Measurements from ENCODE around the gene SORCS3. TPM values are rescaled to one million over a fixed set of nuclear protein-coding genes. Genes with fewer than 3 reads are reported as not detected.

Gene SORCS3
- total RNA-seq, 2 experiments from 2014 or later = 1.7 to 2.1 TPM

DNA sequence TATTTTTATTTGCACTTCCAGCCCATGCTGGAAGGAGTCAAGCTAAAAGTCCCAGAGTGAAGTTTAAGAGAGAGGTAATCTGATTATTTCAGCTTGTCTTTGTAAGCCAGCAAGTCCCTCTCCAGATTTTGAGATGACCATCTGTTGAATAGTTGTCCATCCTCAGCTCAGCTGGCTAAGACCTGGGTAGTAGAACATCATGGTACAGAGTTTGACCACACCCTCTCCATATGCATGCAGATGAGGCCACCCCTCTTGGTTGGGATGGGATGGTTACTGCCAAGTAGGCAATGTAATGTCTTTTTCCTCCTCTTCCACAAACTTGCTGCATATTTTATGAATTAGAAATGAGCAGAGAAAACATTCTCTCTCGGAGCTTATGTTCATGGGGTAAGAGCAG lies 639.8 kb downstream of the SORCS3 start:
- no peaks in the 10 kb centered on the region for H3K27me3 ChIP-seq (ENCODE audit: control insufficient read depth in 1 of 2, insufficient read depth in 2 of 2, low read length in 2 of 2)
- no peaks in the 10 kb centered on the region for H3K4me1 ChIP-seq (ENCODE audit: insufficient read depth, low read length)
- TF ChIP-seq, protein P1, sequence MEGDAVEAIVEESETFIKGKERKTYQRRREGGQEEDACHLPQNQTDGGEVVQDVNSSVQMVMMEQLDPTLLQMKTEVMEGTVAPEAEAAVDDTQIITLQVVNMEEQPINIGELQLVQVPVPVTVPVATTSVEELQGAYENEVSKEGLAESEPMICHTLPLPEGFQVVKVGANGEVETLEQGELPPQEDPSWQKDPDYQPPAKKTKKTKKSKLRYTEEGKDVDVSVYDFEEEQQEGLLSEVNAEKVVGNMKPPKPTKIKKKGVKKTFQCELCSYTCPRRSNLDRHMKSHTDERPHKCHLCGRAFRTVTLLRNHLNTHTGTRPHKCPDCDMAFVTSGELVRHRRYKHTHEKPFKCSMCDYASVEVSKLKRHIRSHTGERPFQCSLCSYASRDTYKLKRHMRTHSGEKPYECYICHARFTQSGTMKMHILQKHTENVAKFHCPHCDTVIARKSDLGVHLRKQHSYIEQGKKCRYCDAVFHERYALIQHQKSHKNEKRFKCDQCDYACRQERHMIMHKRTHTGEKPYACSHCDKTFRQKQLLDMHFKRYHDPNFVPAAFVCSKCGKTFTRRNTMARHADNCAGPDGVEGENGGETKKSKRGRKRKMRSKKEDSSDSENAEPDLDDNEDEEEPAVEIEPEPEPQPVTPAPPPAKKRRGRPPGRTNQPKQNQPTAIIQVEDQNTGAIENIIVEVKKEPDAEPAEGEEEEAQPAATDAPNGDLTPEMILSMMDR (IDR thresholded peaks at IDR 0.05) = no peak
- H3K4me3 ChIP-seq (ENCODE audit: low read length) = no peak overlapping the region
- intact Hi-C loops (cut with DNase I, micrococcal nuclease) = no loop called here
- H3K4me3 Mint-ChIP-seq = no peak overlapping the region
- no peaks in the 10 kb centered on the region for H3K36me3 Mint-ChIP-seq (ENCODE audit: low read depth)
- no peak overlapping the region for H3K27ac Mint-ChIP-seq
- no peaks in the 10 kb centered on the region for H3K27me3 Mint-ChIP-seq
- no peaks in the 10 kb centered on the region for H3K36me3 ChIP-seq (ENCODE audit: insufficient read depth, low read length)
- no peak for DNase-seq
- ATAC-seq (ENCODE audit: poor library complexity) = no peak
- no peaks in the 10 kb centered on the region for H3K4me1 Mint-ChIP-seq (ENCODE audit: low read depth)
- no peaks in the 10 kb centered on the region for H3K9me3 Mint-ChIP-seq
- H3K9me3 ChIP-seq (ENCODE audit: control insufficient read depth in 1 of 2, insufficient read depth in 1 of 2, low read length in 2 of 2) = peaks cover 0 to 4% of the 10 kb centered on the region in 2 experiments
- H3K27ac ChIP-seq (ENCODE audit: low read depth in 1 of 2, low read length in 2 of 2) = no peak overlapping the region
- ChIA-PET CTCF (no interaction called here), POLR2A (no interaction called here)

DNA sequence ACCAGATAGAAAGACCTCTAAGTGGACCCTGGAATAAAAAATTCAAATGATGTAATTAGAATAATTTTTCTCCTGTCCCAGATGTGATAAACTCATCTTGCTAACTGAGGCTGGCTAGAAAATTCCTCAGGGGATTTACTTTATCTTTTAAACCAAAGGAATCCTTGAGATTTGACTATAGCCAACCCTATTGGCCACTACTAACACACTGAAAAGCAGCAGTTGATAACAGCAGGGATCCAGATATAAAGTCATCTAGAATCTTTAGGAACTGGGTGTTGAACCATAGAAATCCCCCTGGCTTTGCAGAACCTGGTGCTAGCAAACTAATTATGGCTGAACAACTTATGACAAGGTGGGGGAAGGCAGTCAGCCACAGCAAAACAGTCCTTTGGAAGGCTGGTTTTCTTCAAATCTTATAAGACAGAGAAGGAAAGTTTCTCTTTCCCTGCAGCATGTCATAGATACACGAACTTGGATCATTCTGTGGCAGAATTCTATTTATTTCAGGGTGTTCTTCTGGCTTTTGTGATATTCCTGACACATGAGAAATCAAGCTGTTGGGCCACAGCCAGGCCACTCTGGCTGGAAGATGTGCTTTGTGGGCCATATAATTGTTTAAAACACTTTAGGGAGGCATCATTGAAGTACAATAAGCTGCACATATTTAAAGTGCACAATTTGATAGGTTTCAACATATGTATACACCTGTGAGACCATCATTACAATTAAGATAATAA lies 643.6 kb downstream of the SORCS3 start:
- H3K27ac ChIP-seq (ENCODE audit: low read depth in 1 of 2, low read length in 2 of 2) = no peak overlapping the region
- Mint-ChIP-seq H3K27me3 (peaks cover 4% of the 10 kb centered on the region), H3K9me3 (no peaks in the 10 kb centered on the region), H3K4me3 (no peak overlapping the region), H3K36me3 (ENCODE audit: low read depth) (no peaks in the 10 kb centered on the region), H3K4me1 (ENCODE audit: low read depth) (no peaks in the 10 kb centered on the region), H3K27ac (no peak overlapping the region)
- no peaks in the 10 kb centered on the region for H3K9me3 ChIP-seq (ENCODE audit: control insufficient read depth in 1 of 2, insufficient read depth in 1 of 2, low read length in 2 of 2)
- no peaks in the 10 kb centered on the region for H3K36me3 ChIP-seq (ENCODE audit: insufficient read depth, low read length)
- no peak for DNase-seq
- POLR2A ChIA-PET = no interaction called here
- CTCF ChIA-PET = no interaction called here
- ATAC-seq (ENCODE audit: poor library complexity) = no peak
- no peak overlapping the region for H3K4me3 ChIP-seq (ENCODE audit: low read length)
- TF ChIP-seq, protein P1 (IDR thresholded peaks at IDR 0.05) = no peak
- H3K27me3 ChIP-seq (ENCODE audit: control insufficient read depth in 1 of 2, insufficient read depth in 2 of 2, low read length in 2 of 2) = no peaks in the 10 kb centered on the region
- intact Hi-C loops (cut with DNase I, micrococcal nuclease) = no loop called here
- H3K4me1 ChIP-seq (ENCODE audit: insufficient read depth, low read length) = no peaks in the 10 kb centered on the region

DNA sequence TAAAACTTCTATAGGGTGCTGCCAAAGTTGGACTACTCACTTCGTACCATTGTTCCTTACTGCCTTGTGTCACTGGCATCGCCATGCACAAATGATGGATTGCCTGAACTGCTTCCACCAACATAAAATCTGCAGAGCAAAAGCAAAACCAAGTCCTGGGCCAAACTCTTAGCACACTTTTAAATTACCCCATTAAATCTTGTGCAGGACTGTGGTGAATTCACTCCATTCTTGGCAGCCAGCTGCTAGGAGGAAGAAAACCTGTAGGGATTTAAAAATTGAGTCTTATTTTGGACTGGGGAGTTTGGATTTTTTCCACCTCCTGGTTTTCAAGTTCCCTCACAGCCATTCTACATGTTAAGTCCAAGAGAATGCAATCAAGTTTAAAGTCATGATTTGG lies 646.9 kb downstream of the SORCS3 start:
- CTCF ChIA-PET = no interaction called here
- DNase-seq (no peak), ATAC-seq (ENCODE audit: poor library complexity) (no peak)
- TF ChIP-seq, protein P1 (IDR thresholded peaks at IDR 0.05) = no peak
- no peaks in the 10 kb centered on the region for H3K4me1 Mint-ChIP-seq (ENCODE audit: low read depth)
- intact Hi-C loops (cut with DNase I, micrococcal nuclease) = no loop called here
- no peaks in the 10 kb centered on the region for H3K36me3 Mint-ChIP-seq (ENCODE audit: low read depth)
- H3K4me3 Mint-ChIP-seq = no peak overlapping the region
- no peaks in the 10 kb centered on the region for H3K9me3 Mint-ChIP-seq
- H3K27me3 Mint-ChIP-seq = peaks cover 4% of the 10 kb centered on the region
- POLR2A ChIA-PET = no interaction called here
- H3K36me3 ChIP-seq (ENCODE audit: insufficient read depth, low read length) = no peaks in the 10 kb centered on the region
- no peaks in the 10 kb centered on the region for H3K9me3 ChIP-seq (ENCODE audit: control insufficient read depth in 1 of 2, insufficient read depth in 1 of 2, low read length in 2 of 2)
- H3K27me3 ChIP-seq (ENCODE audit: control insufficient read depth in 1 of 2, insufficient read depth in 2 of 2, low read length in 2 of 2) = no peaks in the 10 kb centered on the region
- no peak overlapping the region for H3K4me3 ChIP-seq (ENCODE audit: low read length)
- H3K27ac Mint-ChIP-seq = no peak overlapping the region
- no peak overlapping the region for H3K27ac ChIP-seq (ENCODE audit: low read depth in 1 of 2, low read length in 2 of 2)
- no peaks in the 10 kb centered on the region for H3K4me1 ChIP-seq (ENCODE audit: insufficient read depth, low read length)
